Vagina (tissue), 2 donors: Measurements from ENCODE around the gene EYS.

Experiments used
- CTCF ChIP-seq, 3 experiments: fragments of 450-650 bp in 2 of 3; fragments of 200-600 bp in 1 of 3; sonication (generic) in 1 of 3; IDR thresholded peaks; one replicate each; pipeline ENCODE4 v1.5.1; 2017 to 2019; ENCODE audit warnings: antibody characterized with exemption in 3 of 3, mild to moderate bottlenecking in 2 of 3, moderate library complexity in 2 of 3
- POLR2A ChIP-seq, 2 donors: fragments of 450-650 bp; IDR thresholded peaks; one replicate each; pipeline ENCODE4 v1.6.1; 2017; ENCODE audit warnings: antibody characterized with exemption in 2 of 2, mild to moderate bottlenecking in 2 of 2, moderate library complexity in 2 of 2

- TF ChIP-seq POLR2A (IDR thresholded peaks at IDR 0.05) = no peak
- no peak for TF ChIP-seq CTCF (IDR thresholded peaks at IDR 0.05)
These were observed 1426.5 kb downstream of the EYS start for GRCh38 chr6:64280569-64280968.
